ENCODE data around the gene RND3.

RND3 gene

DNA sequence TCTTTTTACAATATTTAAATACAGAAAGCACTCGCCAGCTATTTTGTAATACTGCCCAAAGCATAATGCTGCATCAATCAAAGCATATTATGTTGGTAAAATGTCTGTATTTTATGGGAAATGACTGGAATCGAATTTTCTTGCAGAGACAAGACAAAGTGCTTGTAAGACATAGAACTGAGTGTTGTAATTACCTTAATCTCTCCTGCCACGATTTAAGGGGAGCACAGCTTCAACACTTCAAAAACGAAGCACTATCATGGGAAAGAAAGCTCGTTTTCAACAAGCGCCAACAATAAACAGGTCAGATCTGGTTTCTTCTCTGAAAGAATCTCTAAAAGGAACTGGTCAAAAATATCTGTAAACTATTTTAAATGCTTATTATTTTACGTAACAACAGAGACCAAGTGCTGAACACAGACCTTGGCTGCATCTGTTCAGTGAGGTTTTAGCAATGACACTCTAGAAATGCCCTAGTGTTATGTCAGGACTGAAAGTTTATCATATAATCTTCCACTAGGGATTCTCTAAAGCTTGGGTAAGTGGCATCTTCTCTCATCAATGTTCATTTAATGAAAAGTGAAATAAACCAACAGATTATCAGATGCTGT lies 19.0 kb downstream of the RND3 start:
- Histone ChIP-seq H3K27ac (ENCODE audit: insufficient read depth, low read length, poor library complexity, severe bottlenecking) (no peak overlapping the region), H3K4me3 (ENCODE audit: insufficient read depth, low read depth, low read length, poor library complexity, severe bottlenecking) (no peak overlapping the region), H3K36me3 (ENCODE audit: control insufficient read depth, insufficient read depth, low read length) (no peaks in the 10 kb centered on the region), H3K4me1 (ENCODE audit: control insufficient read depth, insufficient read depth, low read length, poor library complexity, severe bottlenecking) (no peaks in the 10 kb centered on the region), H3K9me3 (ENCODE audit: control insufficient read depth, low read length) (no peaks in the 10 kb centered on the region), H3K27me3 (replicated peaks; ENCODE audit: control insufficient read depth, insufficient read depth, low read length, poor library complexity, severe bottlenecking) (no peaks in the 10 kb centered on the region)
- DNase-seq: no peak

DNA sequence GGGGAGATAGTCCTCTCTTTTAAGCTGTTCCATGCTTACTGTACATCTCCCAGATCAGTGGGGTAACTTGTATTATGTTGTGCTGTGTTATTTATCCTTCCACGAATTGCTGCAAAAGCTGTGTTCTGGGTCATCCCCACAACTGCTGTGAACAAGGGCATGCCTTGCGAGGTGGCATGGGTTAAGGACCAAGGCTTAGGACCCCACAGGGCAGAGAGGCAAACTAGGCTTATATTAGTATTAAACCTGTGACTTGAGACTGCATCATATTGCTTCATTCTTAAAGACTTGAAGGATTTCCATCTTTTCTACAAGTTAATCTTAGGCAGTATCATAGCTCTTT lies 19.9 kb downstream of the RND3 start:
- DNase-seq: no peak
- Histone ChIP-seq H3K4me3 (ENCODE audit: insufficient read depth, low read depth, low read length, poor library complexity, severe bottlenecking) (no peak overlapping the region), H3K27ac (ENCODE audit: insufficient read depth, low read length, poor library complexity, severe bottlenecking) (no peak overlapping the region), H3K4me1 (ENCODE audit: control insufficient read depth, insufficient read depth, low read length, poor library complexity, severe bottlenecking) (no peaks in the 10 kb centered on the region), H3K27me3 (replicated peaks; ENCODE audit: control insufficient read depth, insufficient read depth, low read length, poor library complexity, severe bottlenecking) (no peaks in the 10 kb centered on the region), H3K9me3 (ENCODE audit: control insufficient read depth, low read length) (no peaks in the 10 kb centered on the region), H3K36me3 (ENCODE audit: control insufficient read depth, insufficient read depth, low read length) (no peaks in the 10 kb centered on the region)

DNA sequence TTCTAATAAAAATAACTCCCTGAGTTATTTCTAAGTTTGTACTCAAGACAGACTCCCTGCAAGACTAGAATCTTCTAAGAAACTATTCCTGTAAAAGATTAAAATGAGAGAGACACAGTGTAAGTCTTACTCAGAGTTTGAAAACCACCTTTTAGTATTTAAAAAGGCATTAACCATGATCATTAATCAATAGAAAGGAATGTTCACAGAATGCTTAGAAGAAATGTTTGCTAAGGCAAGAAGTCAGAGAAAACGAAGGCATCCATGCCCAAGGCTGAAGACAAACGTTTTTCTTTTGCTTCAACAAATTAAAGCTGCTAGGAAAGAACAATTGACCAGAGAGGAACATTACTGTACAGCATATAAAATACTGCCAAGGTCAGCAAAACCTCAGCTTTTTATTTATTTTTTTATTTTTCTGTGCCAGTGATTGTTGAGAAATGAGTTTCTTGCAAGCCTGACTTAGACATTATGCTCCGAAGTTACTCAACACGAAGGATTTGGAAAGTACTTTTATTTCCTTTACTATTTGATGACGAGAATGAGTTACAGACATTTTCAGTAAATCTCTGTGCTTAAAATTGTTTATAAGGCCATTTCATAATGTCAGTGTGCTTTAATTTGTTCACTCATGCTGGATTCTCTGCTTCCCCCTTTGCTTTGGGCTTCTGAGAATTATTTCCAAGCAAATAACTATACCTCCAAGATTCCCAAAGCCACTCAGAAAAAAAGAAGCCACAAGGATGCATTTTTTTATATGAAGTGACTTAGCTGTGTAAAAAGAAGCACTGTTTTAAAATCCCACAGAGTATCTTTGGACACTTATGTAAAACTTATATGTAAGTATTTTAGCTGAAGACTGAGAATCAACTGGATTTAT lies 20.5 kb downstream of the RND3 start:
- Histone ChIP-seq H3K36me3 (ENCODE audit: control insufficient read depth, insufficient read depth, low read length) (no peaks in the 10 kb centered on the region), H3K27me3 (replicated peaks; ENCODE audit: control insufficient read depth, insufficient read depth, low read length, poor library complexity, severe bottlenecking) (no peaks in the 10 kb centered on the region), H3K4me3 (ENCODE audit: insufficient read depth, low read depth, low read length, poor library complexity, severe bottlenecking) (no peak overlapping the region), H3K9me3 (ENCODE audit: control insufficient read depth, low read length) (no peaks in the 10 kb centered on the region), H3K4me1 (ENCODE audit: control insufficient read depth, insufficient read depth, low read length, poor library complexity, severe bottlenecking) (no peaks in the 10 kb centered on the region), H3K27ac (ENCODE audit: insufficient read depth, low read length, poor library complexity, severe bottlenecking) (no peak overlapping the region)
- DNase-seq: no peak

DNA sequence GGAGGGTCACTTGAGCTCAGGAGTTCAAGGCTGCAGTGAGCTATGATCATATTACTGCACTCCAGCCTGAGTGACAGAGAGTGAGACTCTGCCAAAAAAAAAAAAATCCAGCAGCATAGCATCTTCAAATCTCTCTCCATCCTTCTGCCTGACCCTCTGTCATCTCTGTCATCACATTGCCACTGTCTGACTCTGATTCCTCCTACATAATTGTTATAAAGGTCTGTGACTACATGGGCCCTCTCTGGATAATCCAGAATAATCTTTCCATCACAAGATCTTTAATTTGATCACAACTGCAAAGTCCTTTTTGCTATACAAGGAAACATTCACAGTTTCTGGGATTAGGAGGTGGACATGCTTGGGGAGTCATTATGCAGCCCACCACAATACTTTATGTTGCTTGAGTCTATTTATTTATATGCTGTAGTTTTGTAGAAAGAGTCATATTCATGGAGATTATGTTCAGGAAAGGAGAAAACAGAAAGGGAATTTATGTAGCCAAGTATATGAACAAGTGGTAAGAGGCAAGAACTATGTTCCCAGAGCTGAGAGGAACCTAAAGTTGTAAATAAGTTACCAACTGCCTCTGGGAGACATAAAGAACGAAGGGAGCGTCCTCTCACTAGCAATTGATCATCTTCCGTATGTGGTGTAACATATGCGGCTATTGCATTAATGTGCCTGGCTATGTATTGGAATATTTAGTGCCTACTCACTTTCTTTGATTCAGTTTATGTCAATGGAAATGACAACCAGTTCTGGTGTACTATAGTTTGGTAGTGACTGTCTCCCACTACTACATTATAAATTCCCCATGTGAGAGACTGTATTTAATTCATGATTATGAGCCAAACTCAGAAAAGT lies 21.5 kb downstream of the RND3 start:
- Histone ChIP-seq H3K36me3 (ENCODE audit: control insufficient read depth, insufficient read depth, low read length) (no peaks in the 10 kb centered on the region), H3K27me3 (replicated peaks; ENCODE audit: control insufficient read depth, insufficient read depth, low read length, poor library complexity, severe bottlenecking) (no peaks in the 10 kb centered on the region), H3K4me3 (ENCODE audit: insufficient read depth, low read depth, low read length, poor library complexity, severe bottlenecking) (no peak overlapping the region), H3K27ac (ENCODE audit: insufficient read depth, low read length, poor library complexity, severe bottlenecking) (no peak overlapping the region), H3K4me1 (ENCODE audit: control insufficient read depth, insufficient read depth, low read length, poor library complexity, severe bottlenecking) (no peaks in the 10 kb centered on the region), H3K9me3 (ENCODE audit: control insufficient read depth, low read length) (no peaks in the 10 kb centered on the region)
- no peak for DNase-seq

- DNase-seq: no peak
- Histone ChIP-seq H3K9me3 (ENCODE audit: control insufficient read depth, low read length) (no peaks in the 10 kb centered on the region), H3K27me3 (replicated peaks; ENCODE audit: control insufficient read depth, insufficient read depth, low read length, poor library complexity, severe bottlenecking) (no peaks in the 10 kb centered on the region), H3K27ac (ENCODE audit: insufficient read depth, low read length, poor library complexity, severe bottlenecking) (no peak overlapping the region), H3K4me1 (ENCODE audit: control insufficient read depth, insufficient read depth, low read length, poor library complexity, severe bottlenecking) (no peaks in the 10 kb centered on the region), H3K4me3 (ENCODE audit: insufficient read depth, low read depth, low read length, poor library complexity, severe bottlenecking) (no peak overlapping the region), H3K36me3 (ENCODE audit: control insufficient read depth, insufficient read depth, low read length) (no peaks in the 10 kb centered on the region)
Observed at GRCh38 chr2:150464986-150465385, 22.5 kb downstream of the RND3 start.

- Histone ChIP-seq H3K9me3 (ENCODE audit: control insufficient read depth, low read length) (no peaks in the 10 kb centered on the region), H3K27ac (ENCODE audit: insufficient read depth, low read length, poor library complexity, severe bottlenecking) (no peak overlapping the region), H3K27me3 (replicated peaks; ENCODE audit: control insufficient read depth, insufficient read depth, low read length, poor library complexity, severe bottlenecking) (no peaks in the 10 kb centered on the region), H3K4me1 (ENCODE audit: control insufficient read depth, insufficient read depth, low read length, poor library complexity, severe bottlenecking) (no peaks in the 10 kb centered on the region), H3K4me3 (ENCODE audit: insufficient read depth, low read depth, low read length, poor library complexity, severe bottlenecking) (no peak overlapping the region), H3K36me3 (ENCODE audit: control insufficient read depth, insufficient read depth, low read length) (no peaks in the 10 kb centered on the region)
- no peak for DNase-seq
Observed at GRCh38 chr2:150464270-150464669, 23.2 kb downstream of the RND3 start.

DNA sequence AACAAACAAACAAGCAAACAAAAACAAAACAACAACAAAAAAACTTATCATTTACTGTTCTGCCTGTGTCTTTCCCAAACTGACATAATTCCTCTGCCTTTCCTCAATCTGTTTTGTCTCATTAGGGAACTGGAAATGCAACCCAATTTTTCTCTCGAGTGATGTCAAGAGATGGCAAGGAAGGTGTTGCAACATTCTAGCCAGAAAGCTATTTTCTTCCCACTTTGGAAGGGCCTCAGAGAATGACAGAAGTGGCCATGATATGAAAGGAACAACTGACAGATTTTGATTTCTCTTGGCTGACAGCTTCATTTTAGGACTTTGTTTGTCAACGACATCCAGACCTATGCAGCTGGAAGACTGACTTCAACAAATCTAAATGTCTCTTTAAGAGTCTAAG lies 24.7 kb downstream of the RND3 start:
- no peak for DNase-seq
- no peaks in the 10 kb centered on the region for H3K4me1 ChIP-seq (ENCODE audit: control insufficient read depth, insufficient read depth, low read length, poor library complexity, severe bottlenecking)
- H3K9me3 ChIP-seq (ENCODE audit: control insufficient read depth, low read length): no peaks in the 10 kb centered on the region
- no peak overlapping the region for H3K4me3 ChIP-seq (ENCODE audit: insufficient read depth, low read depth, low read length, poor library complexity, severe bottlenecking)
- no peaks in the 10 kb centered on the region for H3K36me3 ChIP-seq (ENCODE audit: control insufficient read depth, insufficient read depth, low read length)
- H3K27ac ChIP-seq (ENCODE audit: insufficient read depth, low read length, poor library complexity, severe bottlenecking): no peak overlapping the region
- H3K27me3 ChIP-seq (replicated peaks; ENCODE audit: control insufficient read depth, insufficient read depth, low read length, poor library complexity, severe bottlenecking): no peaks in the 10 kb centered on the region

GRCh38 chr2:150459281-150459680 lies 28.2 kb downstream of the RND3 start:
- Histone ChIP-seq H3K36me3 (ENCODE audit: control insufficient read depth, insufficient read depth, low read length) (no peaks in the 10 kb centered on the region), H3K9me3 (ENCODE audit: control insufficient read depth, low read length) (no peaks in the 10 kb centered on the region), H3K4me1 (ENCODE audit: control insufficient read depth, insufficient read depth, low read length, poor library complexity, severe bottlenecking) (no peaks in the 10 kb centered on the region), H3K27ac (ENCODE audit: insufficient read depth, low read length, poor library complexity, severe bottlenecking) (no peak overlapping the region), H3K4me3 (ENCODE audit: insufficient read depth, low read depth, low read length, poor library complexity, severe bottlenecking) (no peak overlapping the region), H3K27me3 (replicated peaks; ENCODE audit: control insufficient read depth, insufficient read depth, low read length, poor library complexity, severe bottlenecking) (no peaks in the 10 kb centered on the region)
- DNase-seq: no peak

GRCh38 chr2:150450765-150451164 lies 36.7 kb downstream of the RND3 start:
- H3K4me1 ChIP-seq (ENCODE audit: control insufficient read depth, insufficient read depth, low read length, poor library complexity, severe bottlenecking): no peaks in the 10 kb centered on the region
- no peaks in the 10 kb centered on the region for H3K27me3 ChIP-seq (replicated peaks; ENCODE audit: control insufficient read depth, insufficient read depth, low read length, poor library complexity, severe bottlenecking)
- no peak overlapping the region for H3K27ac ChIP-seq (ENCODE audit: insufficient read depth, low read length, poor library complexity, severe bottlenecking)
- no peaks in the 10 kb centered on the region for H3K9me3 ChIP-seq (ENCODE audit: control insufficient read depth, low read length)
- H3K36me3 ChIP-seq (ENCODE audit: control insufficient read depth, insufficient read depth, low read length): no peaks in the 10 kb centered on the region
- DNase-seq: no peak
- H3K4me3 ChIP-seq (ENCODE audit: insufficient read depth, low read depth, low read length, poor library complexity, severe bottlenecking): no peak overlapping the region

DNA sequence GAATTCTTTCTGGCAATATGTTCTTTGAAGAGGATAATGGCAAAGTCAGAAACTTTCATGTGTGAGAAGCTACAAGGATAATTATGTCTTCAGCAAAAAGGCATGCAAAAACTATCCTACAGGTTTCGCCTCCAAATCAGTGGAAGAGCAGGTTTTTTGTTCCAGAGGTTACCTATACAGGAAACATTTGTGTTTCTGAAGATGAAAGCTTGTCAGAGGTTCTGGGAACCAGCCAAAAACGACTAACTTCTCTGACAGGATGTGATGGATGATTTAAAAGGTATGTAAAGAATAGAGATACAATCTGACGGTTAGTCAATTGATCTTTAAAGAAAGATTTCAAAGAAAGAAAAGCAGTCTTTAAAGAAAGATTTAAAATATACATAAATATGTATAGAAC lies 37.6 kb downstream of the RND3 start:
- Histone ChIP-seq H3K9me3 (ENCODE audit: control insufficient read depth, low read length) (no peaks in the 10 kb centered on the region), H3K27me3 (replicated peaks; ENCODE audit: control insufficient read depth, insufficient read depth, low read length, poor library complexity, severe bottlenecking) (no peaks in the 10 kb centered on the region), H3K4me3 (ENCODE audit: insufficient read depth, low read depth, low read length, poor library complexity, severe bottlenecking) (no peak overlapping the region), H3K27ac (ENCODE audit: insufficient read depth, low read length, poor library complexity, severe bottlenecking) (no peak overlapping the region), H3K36me3 (ENCODE audit: control insufficient read depth, insufficient read depth, low read length) (no peaks in the 10 kb centered on the region), H3K4me1 (ENCODE audit: control insufficient read depth, insufficient read depth, low read length, poor library complexity, severe bottlenecking) (no peaks in the 10 kb centered on the region)
- no peak for DNase-seq
